ENCODE data around the gene GSX1.
A peak's percentile ranks its signal among the peaks of the same experiment; 100 is the strongest.

The GSX1 gene

DNA sequence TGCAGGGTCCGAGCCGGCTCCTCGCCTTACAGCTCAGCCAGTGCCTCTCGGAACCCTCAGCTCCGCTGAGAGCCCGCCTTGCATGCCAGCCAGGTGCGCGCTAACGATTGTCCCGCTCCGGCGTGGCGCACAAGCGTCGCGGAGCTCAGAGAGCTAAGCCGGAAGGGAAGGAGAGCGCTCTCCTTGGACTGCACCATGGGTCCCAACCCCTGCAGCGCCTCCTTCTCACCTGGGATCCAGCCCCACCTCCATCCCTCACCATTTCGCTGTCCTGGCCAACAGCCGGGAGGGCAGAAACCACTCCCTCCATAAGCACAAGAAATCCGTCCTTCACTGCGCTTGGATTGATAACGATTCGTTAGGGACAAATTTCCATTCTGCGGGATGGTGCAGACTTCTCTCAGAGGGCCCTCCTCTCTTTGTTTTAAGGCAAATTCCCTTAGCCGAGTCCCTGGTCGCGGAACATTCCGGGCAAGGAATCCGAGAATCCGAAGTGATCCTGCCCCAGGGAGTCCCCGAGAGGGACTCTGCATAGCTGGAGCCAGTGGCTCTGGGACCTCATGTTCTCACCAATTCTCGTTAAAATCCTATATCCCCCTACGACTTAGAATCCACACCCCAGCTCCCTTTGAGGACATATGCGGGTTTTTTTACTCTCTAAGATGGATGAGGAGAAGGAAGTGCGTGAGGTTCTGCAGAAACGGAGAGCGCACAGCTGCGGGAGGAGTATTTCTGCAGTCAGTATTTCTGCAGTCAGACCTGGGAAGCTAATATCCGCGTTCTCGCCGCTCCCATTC, 2.8 kb downstream of the GSX1 start:
- H3K4me1 ChIP-seq, result peaks cover 0 to 39% (median 28%) of the 10 kb centered on the region in 4 donors
- no peaks in the 10 kb centered on the region for H3K36me3 ChIP-seq
- peak in 1 of 2 donors; percentile 33 for DNase-seq
- no peaks in the 10 kb centered on the region for H3K9me3 ChIP-seq
- H3K27ac ChIP-seq, result no peak overlapping the region
- TF ChIP-seq CTCF (IDR thresholded peaks at IDR 0.05), result no peak
- peaks cover 7 to 97% of the 10 kb centered on the region in 2 donors for H3K27me3 ChIP-seq
- no peak overlapping the region for H3K4me3 ChIP-seq
- intact Hi-C loops (cut with DNase I; ENCODE audit: low total_unique reads), result no loop called here

GRCh38 chr13:27795718-27796019, 3.4 kb downstream of the GSX1 start:
- Histone ChIP-seq H3K4me3 (no peak overlapping the region), H3K36me3 (no peaks in the 10 kb centered on the region), H3K9me3 (no peaks in the 10 kb centered on the region), H3K27ac (no peak overlapping the region), H3K4me1 (peaks cover 0 to 33% (median 23%) of the 10 kb centered on the region in 4 donors), H3K27me3 (peaks cover 7 to 94% of the 10 kb centered on the region in 2 donors)
- TF ChIP-seq CTCF (IDR thresholded peaks at IDR 0.05), result no peak
- DNase-seq, result peak in 1 of 2 donors; percentile 12
- intact Hi-C loops (cut with DNase I; ENCODE audit: low total_unique reads), result no loop called here

DNA sequence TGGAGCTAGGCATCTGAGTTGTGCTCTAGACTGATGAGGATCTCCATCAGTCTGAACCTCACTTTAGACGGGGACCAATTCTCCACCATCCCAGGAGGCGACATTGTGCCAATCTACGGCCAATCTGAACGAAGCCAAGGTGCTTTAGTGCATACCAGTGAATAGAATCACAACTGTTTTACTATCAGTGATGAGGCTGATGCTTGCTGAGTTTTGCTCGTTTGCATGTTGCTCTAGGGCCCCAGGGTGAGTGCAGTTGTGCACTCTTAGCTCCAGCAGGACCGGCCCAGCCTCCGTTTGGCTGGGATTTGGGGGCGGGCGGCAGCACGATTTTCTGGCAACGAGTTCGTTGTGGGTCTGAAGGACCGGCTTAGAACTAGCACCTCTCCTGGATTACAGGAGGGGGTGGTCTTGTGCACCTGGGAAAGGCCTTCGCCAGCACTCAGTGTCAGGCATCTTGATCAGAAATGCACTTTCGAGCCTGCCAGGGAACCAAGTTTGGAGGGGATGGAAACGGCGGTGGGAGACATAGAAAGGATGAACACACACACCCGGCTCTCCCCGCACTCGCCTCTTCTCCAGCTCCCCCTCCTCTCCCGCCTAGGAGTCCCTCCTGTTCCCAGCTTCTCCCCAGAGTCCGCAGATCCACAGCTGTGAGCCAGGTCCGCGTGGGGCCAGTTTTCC, 4.4 kb downstream of the GSX1 start:
- Histone ChIP-seq H3K36me3 (no peaks in the 10 kb centered on the region), H3K27ac (no peak overlapping the region), H3K9me3 (no peaks in the 10 kb centered on the region), H3K4me1 (peaks cover 0 to 23% (median 13%) of the 10 kb centered on the region in 4 donors), H3K27me3 (peaks cover 7 to 90% of the 10 kb centered on the region in 2 donors), H3K4me3 (no peak overlapping the region)
- peak in 1 of 2 donors; percentile 33 for DNase-seq
- intact Hi-C loops (cut with DNase I; ENCODE audit: low total_unique reads), result no loop called here
- TF ChIP-seq CTCF (IDR thresholded peaks at IDR 0.05), result no peak

GRCh38 chr13:27797228-27797624, 4.9 kb downstream of the GSX1 start:
- Histone ChIP-seq H3K9me3 (no peaks in the 10 kb centered on the region), H3K4me1 (peaks cover 0 to 18% (median 8%) of the 10 kb centered on the region in 4 donors), H3K36me3 (no peaks in the 10 kb centered on the region), H3K27ac (no peak overlapping the region), H3K4me3 (no peak overlapping the region), H3K27me3 (peaks cover 7 to 89% of the 10 kb centered on the region in 2 donors)
- TF ChIP-seq CTCF (IDR thresholded peaks at IDR 0.05), result no peak
- DNase-seq, result no peak
- intact Hi-C loops (cut with DNase I; ENCODE audit: low total_unique reads), result no loop called here

GRCh38 chr13:27806744-27807387, 14.6 kb downstream of the GSX1 start:
- Histone ChIP-seq H3K36me3 (no peaks in the 10 kb centered on the region), H3K4me3 (no peak overlapping the region), H3K9me3 (no peaks in the 10 kb centered on the region), H3K27me3 (peaks cover 0 to 37% of the 10 kb centered on the region in 2 donors), H3K4me1 (no peaks in the 10 kb centered on the region), H3K27ac (no peak overlapping the region)
- TF ChIP-seq CTCF (IDR thresholded peaks at IDR 0.05), result no peak
- intact Hi-C loops (cut with DNase I; ENCODE audit: low total_unique reads), result no loop called here
- DNase-seq, result no peak

Data from tibial artery (tissue), 4 donors.